ENCODE measurements around the gene AP1G2.
"Not testable (repeated sequence)": the region's sequence is repeated elsewhere in the genome, so short reads cannot be mapped to it uniquely, and the experiment has no call there.

The AP1G2 gene

DNA sequence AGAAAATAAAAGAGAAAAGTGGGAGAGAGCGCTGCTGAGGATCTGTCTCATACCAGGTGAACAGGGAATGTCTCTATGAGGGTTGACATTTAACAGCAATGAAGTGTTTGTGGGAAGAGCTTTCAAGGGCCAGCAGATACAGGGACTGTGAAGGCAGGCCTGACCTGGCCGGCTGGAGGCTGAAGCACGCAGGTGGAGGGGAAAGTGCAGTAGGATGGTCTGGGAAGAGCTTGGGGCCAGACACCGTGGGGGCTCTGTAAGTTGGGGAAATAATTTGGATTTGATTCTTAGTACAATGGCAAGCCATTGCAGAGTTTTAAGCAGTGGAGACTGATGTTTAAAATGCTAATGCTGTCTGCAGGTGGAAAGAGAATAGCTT, 44.8 kb upstream of the AP1G2 start:
- no peak overlapping the region for H3K27ac ChIP-seq
- H3K4me3 ChIP-seq (ENCODE audit: low read depth, low read length) = no peak overlapping the region
- DNase-seq = no peak
- H3K36me3 ChIP-seq (replicated peaks) = no peaks in the 10 kb centered on the region
- TF ChIP-seq, protein P1, sequence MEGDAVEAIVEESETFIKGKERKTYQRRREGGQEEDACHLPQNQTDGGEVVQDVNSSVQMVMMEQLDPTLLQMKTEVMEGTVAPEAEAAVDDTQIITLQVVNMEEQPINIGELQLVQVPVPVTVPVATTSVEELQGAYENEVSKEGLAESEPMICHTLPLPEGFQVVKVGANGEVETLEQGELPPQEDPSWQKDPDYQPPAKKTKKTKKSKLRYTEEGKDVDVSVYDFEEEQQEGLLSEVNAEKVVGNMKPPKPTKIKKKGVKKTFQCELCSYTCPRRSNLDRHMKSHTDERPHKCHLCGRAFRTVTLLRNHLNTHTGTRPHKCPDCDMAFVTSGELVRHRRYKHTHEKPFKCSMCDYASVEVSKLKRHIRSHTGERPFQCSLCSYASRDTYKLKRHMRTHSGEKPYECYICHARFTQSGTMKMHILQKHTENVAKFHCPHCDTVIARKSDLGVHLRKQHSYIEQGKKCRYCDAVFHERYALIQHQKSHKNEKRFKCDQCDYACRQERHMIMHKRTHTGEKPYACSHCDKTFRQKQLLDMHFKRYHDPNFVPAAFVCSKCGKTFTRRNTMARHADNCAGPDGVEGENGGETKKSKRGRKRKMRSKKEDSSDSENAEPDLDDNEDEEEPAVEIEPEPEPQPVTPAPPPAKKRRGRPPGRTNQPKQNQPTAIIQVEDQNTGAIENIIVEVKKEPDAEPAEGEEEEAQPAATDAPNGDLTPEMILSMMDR (IDR thresholded peaks at IDR 0.05; ENCODE audit: low read depth, low read length, missing control alignments) = no peak
- in situ Hi-C loops (cut with HindIII; ENCODE audit: low pct_ligation_motif_present, low sequenced_read_pairs) = no loop called here
- H3K27me3 ChIP-seq (replicated peaks) = no peaks in the 10 kb centered on the region

DNA sequence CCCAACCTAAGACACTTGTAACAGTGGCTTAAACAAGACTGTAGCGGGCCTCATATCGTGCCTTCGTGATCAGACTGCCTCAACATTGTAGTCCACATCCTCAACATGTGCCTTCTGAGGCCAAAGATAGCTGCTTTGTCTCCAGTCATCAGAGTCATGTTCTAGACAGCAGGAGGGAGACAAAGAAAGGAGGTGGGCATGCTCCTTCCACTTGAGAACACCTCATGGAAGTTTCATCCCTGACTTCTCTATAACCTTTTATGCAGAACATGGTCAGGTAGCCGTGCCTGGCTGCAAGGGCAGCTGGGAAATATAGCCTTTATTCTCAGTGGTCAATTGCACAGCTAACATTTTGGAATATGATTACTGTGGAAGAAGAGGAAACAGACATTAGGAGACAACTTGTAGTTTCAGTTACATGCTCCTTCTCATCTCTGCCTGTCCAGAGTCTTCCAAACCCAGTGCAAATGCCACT, 43.3 kb upstream of the AP1G2 start:
- Histone ChIP-seq H3K27me3 (replicated peaks) (no peaks in the 10 kb centered on the region), H3K27ac (no peak overlapping the region), H3K36me3 (replicated peaks) (no peaks in the 10 kb centered on the region), H3K4me3 (ENCODE audit: low read depth, low read length) (no peak overlapping the region)
- no peak for DNase-seq
- TF ChIP-seq, protein P1 (IDR thresholded peaks at IDR 0.05; ENCODE audit: low read depth, low read length, missing control alignments) = no peak
- in situ Hi-C loops (cut with HindIII; ENCODE audit: low pct_ligation_motif_present, low sequenced_read_pairs) = no loop called here

DNA sequence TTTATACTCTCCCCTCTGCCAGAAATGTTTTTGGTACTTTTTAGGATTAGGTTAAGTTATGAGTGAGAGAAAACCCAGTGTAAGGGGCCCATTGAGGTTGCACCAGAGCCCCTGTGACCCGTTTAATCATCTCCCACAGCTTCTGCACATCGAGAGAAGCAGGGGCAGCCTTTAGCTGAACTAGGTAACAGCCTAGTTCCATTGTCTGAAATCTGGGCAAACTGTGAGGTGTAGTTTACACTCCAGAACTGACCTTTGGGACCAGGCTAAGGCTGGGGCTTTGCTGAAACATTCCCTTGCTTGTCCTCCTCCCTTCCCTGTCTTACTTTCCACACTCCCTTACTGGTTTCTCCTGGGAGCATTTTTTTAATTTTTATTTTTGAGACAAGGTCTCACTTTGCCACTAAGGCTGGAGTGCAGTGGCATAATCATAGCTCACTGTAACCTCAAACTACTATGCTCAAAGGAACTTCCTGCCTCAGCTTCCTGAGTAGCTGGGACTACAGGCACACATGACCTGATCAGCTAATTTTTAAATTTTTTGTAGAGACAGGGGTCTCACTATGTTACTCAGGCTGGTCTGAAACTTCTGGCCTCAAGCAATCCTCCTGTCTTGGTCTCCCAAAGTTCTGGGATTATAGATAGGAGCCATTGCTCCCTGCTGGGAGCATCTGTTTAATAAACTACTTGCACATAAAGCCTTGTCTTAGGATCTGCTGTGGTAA, 42.7 kb upstream of the AP1G2 start:
- no peak overlapping the region for H3K4me3 ChIP-seq (ENCODE audit: low read depth, low read length)
- no peaks in the 10 kb centered on the region for H3K36me3 ChIP-seq (replicated peaks)
- TF ChIP-seq, protein P1 (IDR thresholded peaks at IDR 0.05; ENCODE audit: low read depth, low read length, missing control alignments) = no peak
- H3K27me3 ChIP-seq (replicated peaks) = no peaks in the 10 kb centered on the region
- no peak for DNase-seq
- no peak overlapping the region for H3K27ac ChIP-seq
- in situ Hi-C loops (cut with HindIII; ENCODE audit: low pct_ligation_motif_present, low sequenced_read_pairs) = no loop called here

DNA sequence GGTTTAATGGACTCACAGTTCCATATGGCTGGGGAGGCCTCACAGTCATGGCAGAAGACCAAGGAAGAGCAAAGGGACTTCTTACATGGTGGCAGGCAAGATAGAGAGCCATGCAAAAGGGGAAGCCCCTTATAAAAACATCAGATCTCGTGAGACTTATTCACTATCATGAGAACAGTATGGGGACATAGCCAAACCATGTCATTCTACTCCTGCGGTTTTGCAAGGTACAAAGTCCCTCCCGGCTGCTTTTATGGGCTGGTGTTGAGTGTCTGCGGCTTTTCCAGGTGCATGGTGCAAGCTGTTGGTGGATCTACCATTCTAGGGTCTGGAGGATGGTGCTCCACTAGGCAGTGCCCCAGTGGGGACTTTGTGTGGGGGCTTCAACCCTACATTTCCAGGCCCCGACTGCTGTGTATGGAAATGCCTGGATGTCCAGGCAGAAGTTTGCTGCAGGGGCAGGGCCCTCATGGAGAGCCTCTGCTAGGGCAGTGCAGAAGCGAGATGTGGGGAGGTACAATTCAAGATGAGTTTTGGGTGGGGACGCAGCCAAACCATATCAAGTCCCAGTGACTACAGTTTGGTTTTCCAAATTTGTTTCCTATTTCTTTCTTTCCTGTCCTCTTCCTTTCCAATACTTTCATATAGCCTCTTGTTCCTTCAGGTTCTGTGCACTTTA, 42.0 kb upstream of the AP1G2 start:
- H3K27ac ChIP-seq; DNase-seq; in situ Hi-C loops (cut with HindIII; ENCODE audit: low pct_ligation_motif_present, low sequenced_read_pairs); H3K4me3 ChIP-seq (ENCODE audit: low read depth, low read length); H3K27me3 ChIP-seq (replicated peaks); H3K36me3 ChIP-seq (replicated peaks): not testable (repeated sequence)

DNA sequence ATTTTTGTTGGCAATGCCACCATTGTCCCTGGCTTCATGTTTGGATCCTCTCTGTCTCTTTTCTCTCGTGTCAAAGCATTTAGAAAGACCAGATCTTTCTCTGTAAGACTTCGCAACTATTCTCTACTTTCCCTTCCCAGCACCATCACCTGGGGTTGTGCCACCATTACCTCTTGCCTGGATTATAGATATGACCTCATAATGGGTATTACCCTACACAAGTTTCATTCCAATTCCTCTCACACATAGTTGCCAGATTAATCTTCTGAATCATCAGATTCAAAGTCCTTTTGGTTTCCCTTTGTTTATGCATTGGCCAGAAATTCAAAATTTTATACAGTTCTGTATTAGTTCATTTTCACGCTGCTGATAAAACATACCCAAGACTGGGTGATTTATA, 41.4 kb upstream of the AP1G2 start:
- in situ Hi-C loops (cut with HindIII; ENCODE audit: low pct_ligation_motif_present, low sequenced_read_pairs) = no loop called here
- no peak for DNase-seq
- Histone ChIP-seq H3K4me3 (ENCODE audit: low read depth, low read length) (no peak overlapping the region), H3K36me3 (replicated peaks) (no peaks in the 10 kb centered on the region), H3K27me3 (replicated peaks) (no peaks in the 10 kb centered on the region), H3K27ac (no peak overlapping the region)
- TF ChIP-seq, protein P1 (IDR thresholded peaks at IDR 0.05; ENCODE audit: low read depth, low read length, missing control alignments) = no peak

DNA sequence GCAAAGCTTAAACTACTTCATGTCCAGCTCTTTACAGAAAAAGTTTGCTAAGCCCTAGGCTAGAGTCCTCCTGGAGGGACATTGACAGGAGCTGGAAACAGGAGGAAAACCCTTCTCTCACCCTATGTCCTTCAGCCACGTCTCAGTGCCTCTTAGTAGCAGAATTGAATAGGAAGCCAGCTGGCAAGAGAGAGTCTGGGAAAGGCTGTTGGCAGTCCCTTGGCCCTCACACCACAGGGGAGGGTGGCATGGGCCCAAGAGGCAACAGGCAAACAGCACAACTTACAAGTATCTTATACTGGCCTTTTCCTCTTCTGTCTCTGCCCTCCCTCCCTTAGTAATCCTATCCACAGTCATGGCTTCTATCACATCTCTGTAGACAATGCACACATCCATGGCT, 40.9 kb upstream of the AP1G2 start:
- TF ChIP-seq, protein P1 (IDR thresholded peaks at IDR 0.05; ENCODE audit: low read depth, low read length, missing control alignments) = no peak
- Histone ChIP-seq H3K27me3 (replicated peaks) (no peaks in the 10 kb centered on the region), H3K36me3 (replicated peaks) (no peaks in the 10 kb centered on the region), H3K27ac (no peak overlapping the region), H3K4me3 (ENCODE audit: low read depth, low read length) (no peak overlapping the region)
- DNase-seq = no peak
- in situ Hi-C loops (cut with HindIII; ENCODE audit: low pct_ligation_motif_present, low sequenced_read_pairs) = no loop called here

Data from brain microvascular endothelial cell (primary cell).